Aorta (tissue), 5 donors: ENCODE measurements around the gene MGLL. TPM values are rescaled to one million over a fixed set of nuclear protein-coding genes. Genes with fewer than 3 reads are reported as not detected.
A peak's percentile ranks its signal among the peaks of the same experiment; 100 is the strongest.

Experiments used
- ATAC-seq: fragments of 200-7000 bp; cut with Tn5 transposase; one replicate; pipeline ENCODE4 v1.9.1; 2022; ENCODE audit warnings: moderate library complexity; ENCODE audit not compliant: low FRiP score
- DNase-seq, 2 donors: peaks; one replicate each; pipeline ENCODE4 v3.0.0-alpha.2; 2020
- H3K27ac ChIP-seq, 2 donors: one replicate each; pipeline ENCODE4 v1.5.1; 2013; ENCODE audit warnings: low read length in 2 of 2, mild to moderate bottlenecking in 2 of 2, moderate library complexity in 2 of 2, control low read depth in 1 of 2, inconsistent platforms in 1 of 2, low read depth in 1 of 2
- H3K27me3 ChIP-seq, 2 donors: one replicate each; pipeline ENCODE4 v1.6.1; 2013; ENCODE audit warnings: control low read depth in 1 of 2, low read length in 1 of 2, mild to moderate bottlenecking in 1 of 2, moderate library complexity in 1 of 2; ENCODE audit not compliant: insufficient read depth in 2 of 2, control insufficient read depth in 1 of 2
- H3K36me3 ChIP-seq, 2 donors: one replicate each; pipeline ENCODE4 v1.6.1; 2013; ENCODE audit warnings: control low read depth in 1 of 2, low read length in 1 of 2, mild to moderate bottlenecking in 1 of 2; ENCODE audit not compliant: insufficient read depth in 2 of 2, control insufficient read depth in 1 of 2
- H3K4me1 ChIP-seq, 2 donors: one replicate each; pipeline ENCODE4 v1.6.1; 2013; ENCODE audit warnings: low read length in 2 of 2, control low read depth in 1 of 2, mild to moderate bottlenecking in 1 of 2, moderate library complexity in 1 of 2; ENCODE audit not compliant: insufficient read depth in 2 of 2, control insufficient read depth in 1 of 2
- H3K4me3 ChIP-seq, 2 donors: one replicate each; pipeline ENCODE4 v1.5.1; 2013; ENCODE audit warnings: low read length in 2 of 2, control low read depth in 1 of 2, mild to moderate bottlenecking in 1 of 2
- H3K9me3 ChIP-seq: one replicate; pipeline ENCODE4 v1.6.1; 2013; ENCODE audit warnings: mild to moderate bottlenecking, low read length; ENCODE audit not compliant: control insufficient read depth
- WGBS, 2 donors: extraction: QIAGEN DNeasy Blood & Tissue Kit; methylation state at CpG; one replicate each; pipeline ENCODE4 v1.1.7; 2013; 5-methylcytosine and 5-hydroxymethylcytosine counted together
- intact Hi-C, 2 donors: fragments of 100-400 bp; cut with DNase I; formaldehyde crosslinking; loops; one replicate each; pipeline versions ENCODE4 v1.14.2 to v1.15.0; 2022
- polyA plus RNA-seq, 2 donors: library from polyadenylated mRNA; stranded (reverse); fragments of 200-250 nt; gene quantifications; one replicate each; pipeline ENCODE4 v1.2.3, GENCODE V29; 2013
- total RNA-seq, 2 donors: library from RNA; stranded (reverse); fragmentation: NEBNext Ultra II Directional; extraction: Animal tissue kit (Norgen Biotek cat#: 25700); gene quantifications; one replicate each; pipeline ENCODE4 v1.2.1, GENCODE V29; 2021
- donor health status: healthy with polysubstance abuse.
- donor health status: Bipolar disorder and iron deficiency.
- donor health status: DM: no; HTN: no; CAD: no.
- donor health status: DM: no; HTN: no; CAD: no.
- donor health status: DM: yes; HTN: yes; CAD: no.

MGLL gene
- total and polyA plus RNA-seq, 4 donors = 18.3 to 85.3 (median 50.7) TPM

DNA sequence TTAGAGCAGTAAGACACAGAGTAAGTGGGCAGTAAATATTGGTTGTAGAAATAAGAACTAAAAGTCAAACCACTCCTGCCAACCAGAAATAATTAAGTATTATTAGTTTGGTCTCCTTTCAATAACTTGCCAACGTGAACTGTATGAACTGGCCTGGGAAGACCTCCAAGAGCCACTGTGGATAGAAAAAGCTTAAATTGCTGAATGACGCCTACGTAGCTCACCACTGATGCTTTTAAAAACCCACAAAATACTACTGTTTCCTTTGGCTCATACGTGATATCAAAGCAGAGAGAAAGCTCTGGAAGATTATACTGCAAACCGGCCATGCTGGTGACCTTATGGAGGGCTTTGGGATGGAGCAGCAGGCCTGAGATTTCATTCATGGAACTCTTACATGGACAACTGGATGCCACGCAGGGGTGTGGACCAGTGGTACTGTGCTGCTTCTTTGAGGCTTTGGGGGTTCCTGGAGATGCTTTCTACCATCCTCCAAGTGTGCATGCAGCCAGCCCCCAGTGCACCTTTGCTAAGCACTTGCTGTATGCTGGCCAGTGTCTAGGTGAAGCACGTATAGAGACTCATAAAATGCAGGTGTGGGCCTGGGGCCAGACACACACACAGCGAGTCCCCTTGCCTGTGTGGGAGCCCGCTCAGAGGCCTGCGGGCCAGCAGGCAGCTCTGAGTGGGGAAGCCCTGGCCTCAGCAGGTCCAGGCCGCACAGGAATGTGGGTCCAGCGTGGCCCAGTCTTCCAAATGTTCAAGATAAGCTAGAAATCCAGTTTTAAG lies 82.8 kb downstream of the MGLL start:
- H3K36me3 ChIP-seq = no peaks in the 10 kb centered on the region
- no peak overlapping the region for H3K4me3 ChIP-seq
- ATAC-seq (no peak), DNase-seq (no peak)
- H3K4me1 ChIP-seq = peaks cover 4 to 5% of the 10 kb centered on the region in 2 donors
- 53% methylated on average over 12 of the region's 12 CpGs for WGBS, 2 donors
- H3K9me3 ChIP-seq = no peaks in the 10 kb centered on the region
- intact Hi-C loops = loop anchor here (5.0 kb wide), 3 partner anchors 37 to 43 kb away; no protein-coding TSS in a partner anchor
- peak overlapping the region in 1 of 2 donors; percentile 20 for H3K27ac ChIP-seq
- H3K27me3 ChIP-seq = no peaks in the 10 kb centered on the region

DNA sequence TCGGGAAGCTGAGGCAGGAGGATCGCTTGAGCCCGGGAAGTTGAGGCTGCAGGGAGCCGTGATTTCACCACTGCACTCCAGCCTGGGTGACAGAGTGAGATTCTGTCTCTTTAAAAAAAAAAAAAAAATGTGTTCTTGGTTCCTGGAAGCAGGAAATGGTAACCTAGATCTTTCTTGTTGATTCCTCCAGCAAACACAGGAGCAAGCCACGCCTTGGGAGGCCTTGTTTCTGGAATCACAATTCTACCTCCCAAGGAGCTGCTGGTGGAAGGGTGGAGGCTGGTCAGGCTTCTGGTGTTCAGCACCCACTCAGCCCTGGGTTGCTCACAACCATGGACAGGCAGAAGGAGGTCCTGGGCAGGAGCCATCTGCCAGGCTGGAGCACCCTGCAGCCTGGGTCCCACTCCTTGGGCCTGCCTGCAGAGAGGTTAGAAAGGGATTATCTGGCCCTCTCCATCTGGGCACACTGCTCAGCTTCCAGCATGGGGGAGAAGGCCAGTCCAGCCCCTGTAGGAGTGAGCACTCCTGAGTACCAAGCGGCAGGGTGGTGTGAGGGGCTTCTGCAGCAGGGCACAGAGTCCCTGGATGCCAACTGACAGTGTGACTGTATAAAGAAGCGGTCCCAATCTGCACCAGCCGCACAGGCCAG lies 84.0 kb downstream of the MGLL start:
- Histone ChIP-seq H3K27me3 (no peaks in the 10 kb centered on the region), H3K27ac (no peak overlapping the region), H3K9me3 (no peaks in the 10 kb centered on the region), H3K4me1 (peaks cover 5% of the 10 kb centered on the region in 2 donors), H3K4me3 (no peak overlapping the region), H3K36me3 (no peaks in the 10 kb centered on the region)
- DNase-seq = no peak
- no peak for ATAC-seq
- intact Hi-C loops = loop anchor here in 1 of 2 donors (5.0 kb wide), 2 partner anchors 41 to 44 kb away; no protein-coding TSS in a partner anchor
- WGBS, 2 donors = 90% methylated on average over 8 of the region's 8 CpGs

DNA sequence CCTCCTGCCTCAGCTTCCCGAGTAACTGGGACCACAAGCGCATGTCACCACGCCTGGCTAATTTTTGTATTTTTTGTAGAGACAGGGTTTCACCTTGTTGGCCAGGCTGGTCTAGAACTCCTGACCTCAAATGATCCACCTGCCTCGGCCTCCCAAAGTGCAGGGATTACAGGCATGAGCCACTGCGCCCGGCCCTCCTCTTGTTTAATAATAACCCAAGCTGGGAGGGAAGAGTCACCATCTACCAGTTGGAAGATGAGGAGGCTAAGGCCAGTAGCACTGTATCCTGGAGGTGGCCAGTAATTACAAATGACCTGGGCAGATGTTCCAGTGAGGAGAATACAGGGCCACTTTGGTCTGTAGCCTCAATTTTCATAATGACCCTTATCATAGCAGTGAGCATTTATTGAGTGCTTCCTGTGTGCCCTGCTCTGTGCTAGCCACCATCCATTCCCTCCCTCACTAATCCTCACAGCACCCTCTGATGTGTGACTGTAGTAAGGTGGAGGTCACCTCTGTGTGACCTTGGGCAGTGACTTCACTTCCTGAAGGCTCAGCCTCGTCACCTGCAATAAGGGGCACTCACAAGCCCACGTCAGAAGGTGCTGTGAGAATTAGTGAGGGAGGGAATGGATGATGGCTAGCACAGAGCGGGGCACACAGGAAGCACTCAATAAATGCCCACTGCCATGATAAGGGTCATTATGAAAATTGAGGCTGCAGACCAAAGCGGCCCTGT lies 85.3 kb downstream of the MGLL start:
- Histone ChIP-seq H3K27ac (no peak overlapping the region), H3K36me3 (no peaks in the 10 kb centered on the region), H3K27me3 (no peaks in the 10 kb centered on the region), H3K4me3 (no peak overlapping the region), H3K9me3 (no peaks in the 10 kb centered on the region), H3K4me1 (peaks cover 5% of the 10 kb centered on the region in 2 donors)
- intact Hi-C loops = loop anchor here in 1 of 2 donors (5.0 kb wide), 2 partner anchors 40 to 45 kb away; no protein-coding TSS in a partner anchor
- 96 to 97% methylated on average over 10 of the region's 10 CpGs for WGBS, 2 donors
- DNase-seq (no peak), ATAC-seq (no peak)

DNA sequence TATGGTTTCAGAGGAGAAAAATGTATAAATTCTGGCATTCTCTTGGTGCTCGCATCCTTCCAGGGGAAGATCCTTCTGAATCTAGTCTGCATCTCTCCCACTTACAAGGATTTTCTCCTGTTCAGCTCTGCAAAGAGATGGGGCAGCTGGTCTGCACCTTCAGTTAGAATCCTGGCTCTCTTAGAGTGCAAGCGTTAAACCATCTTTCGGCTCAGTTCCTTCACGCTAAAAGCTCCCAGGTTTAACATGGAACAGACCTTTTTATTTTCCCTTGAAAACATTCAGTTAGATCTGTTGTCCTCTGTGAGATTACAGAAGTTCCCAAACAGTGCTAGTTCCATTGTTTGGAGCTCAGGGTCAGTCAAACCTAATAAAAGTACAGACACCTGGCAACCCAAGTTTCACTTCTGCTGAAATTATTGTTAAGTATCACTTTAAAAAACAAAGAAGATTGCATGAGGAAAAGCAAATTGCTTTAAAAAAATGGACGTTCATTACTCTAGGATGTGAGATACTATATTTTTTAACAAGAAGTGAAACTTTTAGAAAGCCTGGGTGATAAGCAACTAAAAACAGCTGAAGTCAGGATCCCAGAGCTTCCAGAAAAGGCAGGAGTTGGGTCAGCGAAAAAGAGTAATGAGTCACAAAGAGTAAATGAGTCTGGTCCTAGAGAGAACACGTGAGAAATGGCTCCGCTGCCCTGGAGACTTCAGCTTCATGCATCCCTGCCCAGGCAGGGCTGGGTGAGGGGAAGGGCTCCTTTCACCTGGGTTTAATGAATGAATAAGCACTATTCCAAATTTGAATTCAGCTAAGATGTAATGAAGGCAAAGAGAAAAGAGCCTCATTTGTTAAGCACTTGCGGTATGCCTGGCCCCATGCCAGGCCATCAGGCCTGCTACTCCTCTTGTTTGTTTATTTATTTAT lies 86.3 kb downstream of the MGLL start:
- Histone ChIP-seq H3K27me3 (no peaks in the 10 kb centered on the region), H3K9me3 (no peaks in the 10 kb centered on the region), H3K4me3 (no peak overlapping the region), H3K4me1 (peaks cover 5% of the 10 kb centered on the region in 2 donors), H3K27ac (no peak overlapping the region), H3K36me3 (no peaks in the 10 kb centered on the region)
- ATAC-seq (peak; percentile 61), DNase-seq (no peak)
- intact Hi-C loops = loop anchor here in 1 of 2 donors (5.0 kb wide), 2 partner anchors 39 to 46 kb away; no protein-coding TSS in a partner anchor
- WGBS, 2 donors = 21 to 24% methylated on average over 9 of the region's 9 CpGs

DNA sequence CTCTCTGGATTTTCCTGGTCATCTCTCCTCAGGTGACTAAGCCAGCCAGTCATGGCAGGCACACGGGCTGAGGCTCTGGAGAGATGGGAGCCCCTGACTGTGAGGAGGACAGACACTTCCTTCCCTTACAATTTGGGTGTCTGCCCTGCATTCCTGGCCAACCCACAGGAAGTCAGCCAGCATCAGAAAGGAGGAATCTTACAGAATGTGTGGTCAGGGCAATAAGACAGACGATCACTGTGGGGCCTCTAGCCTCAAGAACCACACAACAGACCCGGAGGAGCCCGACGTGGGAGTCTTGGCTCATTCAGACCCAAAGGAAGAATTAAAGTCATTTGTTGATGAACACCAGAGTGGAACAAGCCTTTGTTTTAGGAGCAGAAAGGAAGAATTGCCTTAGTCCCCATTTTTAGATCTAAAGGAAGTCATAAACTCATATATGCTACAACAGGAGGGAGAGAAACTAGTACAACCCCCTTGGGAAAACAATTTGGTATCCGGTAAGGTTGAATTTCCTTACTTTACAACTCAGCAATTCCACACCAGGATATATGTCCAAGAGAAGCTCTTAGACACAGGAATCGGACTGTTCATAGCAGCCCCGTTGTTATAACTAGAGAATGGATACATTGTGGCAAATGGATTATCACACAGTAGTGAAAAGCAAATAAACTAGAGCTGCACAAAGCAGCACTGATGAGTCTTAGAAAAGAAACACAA lies 87.4 kb downstream of the MGLL start:
- peak in 1 of 2 donors; percentile 79 for DNase-seq
- ATAC-seq = peak; percentile 30
- 24 to 39% methylated on average over 8 of the region's 8 CpGs for WGBS, 2 donors
- Histone ChIP-seq H3K27ac (no peak overlapping the region), H3K4me1 (peaks cover 5% of the 10 kb centered on the region in 2 donors), H3K36me3 (no peaks in the 10 kb centered on the region), H3K9me3 (no peaks in the 10 kb centered on the region), H3K4me3 (no peak overlapping the region), H3K27me3 (no peaks in the 10 kb centered on the region)
- intact Hi-C loops = loop anchor here in 1 of 2 donors (5.0 kb wide), 2 partner anchors 38 to 47 kb away; no protein-coding TSS in a partner anchor

GRCh38 chr3:127734181-127734720 lies 88.1 kb downstream of the MGLL start:
- 97% methylated on average over 12 of the region's 12 CpGs for WGBS, 2 donors
- Histone ChIP-seq H3K9me3 (no peaks in the 10 kb centered on the region), H3K4me3 (no peak overlapping the region), H3K27me3 (no peaks in the 10 kb centered on the region), H3K27ac (no peak overlapping the region), H3K4me1 (peaks cover 5% of the 10 kb centered on the region in 2 donors), H3K36me3 (no peaks in the 10 kb centered on the region)
- DNase-seq (no peak), ATAC-seq (no peak)
- intact Hi-C loops = no loop called here

GRCh38 chr3:127733781-127734180 lies 88.5 kb downstream of the MGLL start:
- intact Hi-C loops = no loop called here
- Histone ChIP-seq H3K4me3 (no peak overlapping the region), H3K9me3 (no peaks in the 10 kb centered on the region), H3K4me1 (peaks cover 5% of the 10 kb centered on the region in 2 donors), H3K27me3 (no peaks in the 10 kb centered on the region), H3K36me3 (no peaks in the 10 kb centered on the region), H3K27ac (no peak overlapping the region)
- no peak for ATAC-seq
- 95 to 96% methylated on average over 10 of the region's 10 CpGs for WGBS, 2 donors
- DNase-seq = no peak
